ENCODE data around the gene IKZF5. TPM values are rescaled to one million over a fixed set of nuclear protein-coding genes. Genes with fewer than 3 reads are reported as not detected.

Gene IKZF5
- total and polyA plus RNA-seq, 2 of the 4 experiments (the other 2 are of a cell fraction): 2.9 to 4.4 TPM

GRCh38 chr10:122968698-122969097 is 39.9 kb downstream of the IKZF5 start:
- in situ Hi-C loops (cut with MboI; ENCODE audit: low sequenced_read_pairs) (no loop called here), intact Hi-C loops (cut with micrococcal nuclease) (no loop called here), dilution Hi-C loops (cut with HindIII; ENCODE audit: low sequenced_read_pairs, unreplicated experiment) (no loop called here)
- WGBS, 2 experiments (ENCODE audit: extremely low coverage in 2 of 2, insufficient read length in 1 of 2): no CpG with 5 or more reads among the region's 3 CpGs
- peaks cover 10% of the 10 kb centered on the region for H3K9me3 ChIP-seq (ENCODE audit: control insufficient read depth, insufficient read depth, low read length)
- no peak for DNase-seq
- H2AK5ac ChIP-seq (ENCODE audit: low read depth, low read length): no peak overlapping the region
- no peaks in the 10 kb centered on the region for H3K79me1 ChIP-seq (ENCODE audit: low read depth in 1 of 2, low read length in 2 of 2)
- no peak overlapping the region for H4K8ac ChIP-seq (ENCODE audit: low read depth in 2 of 2, low read length in 2 of 2)
- no peak overlapping the region for H4K5ac ChIP-seq (ENCODE audit: low read depth, low read length)
- ChIA-PET POLR2A (ENCODE audit: unreplicated experiment) (no interaction called here), CTCF (no interaction called here)
- no TSS peak for BruUV-seq (replicated peaks)
- H2AK9ac ChIP-seq (replicated peaks; ENCODE audit: low read depth, low read length, poor library complexity): no peak overlapping the region
- H3K4ac ChIP-seq (ENCODE audit: low read depth, low read length): no peak overlapping the region
- no peaks in the 10 kb centered on the region for H3K4me1 ChIP-seq (ENCODE audit: control insufficient read depth, insufficient read depth, low read length)
- no peak overlapping the region for H2BK20ac ChIP-seq (ENCODE audit: low read depth, low read length)
- H3K56ac ChIP-seq (ENCODE audit: extremely low read depth, insufficient read depth, low read length): no peak overlapping the region
- no peak overlapping the region for H3K4me2 ChIP-seq (ENCODE audit: low read depth, low read length)
- H3K14ac ChIP-seq (replicated peaks; ENCODE audit: low read depth, low read length): no peak overlapping the region
- H2AFZ ChIP-seq (replicated peaks; ENCODE audit: low read length, poor library complexity): no peak overlapping the region
- no peak for ATAC-seq (ENCODE audit: low read depth)
- no peak overlapping the region for H4K91ac ChIP-seq (ENCODE audit: insufficient read depth, low read depth, low read length)
- H2BK5ac ChIP-seq (ENCODE audit: low read depth, low read length, poor library complexity, severe bottlenecking): no peak overlapping the region
- H2BK15ac ChIP-seq (ENCODE audit: low read depth, low read length): no peak overlapping the region
- H3K27ac ChIP-seq (ENCODE audit: insufficient read depth, low read length): no peak overlapping the region
- H3K4me3 ChIP-seq (ENCODE audit: insufficient read depth, low read depth, low read length): no peak overlapping the region
- TF ChIP-seq POLR2A (IDR thresholded peaks at IDR 0.05; ENCODE audit: low read depth, low read length) (no peak), NFE2L2 (IDR thresholded peaks at IDR 0.05; ENCODE audit: low read depth, low read length) (no peak), CTCF (conservative IDR thresholded peaks at IDR 0.05; ENCODE audit: low read depth, low read length) (no peak), BHLHE40 (IDR thresholded peaks at IDR 0.05; ENCODE audit: low read depth, low read length) (no peak), RCOR1 (IDR thresholded peaks at IDR 0.05; ENCODE audit: insufficient replicate concordance, low read length) (no peak)
- no peaks in the 10 kb centered on the region for H3K9me1 ChIP-seq (ENCODE audit: insufficient read depth, low read length)
- H3K23ac ChIP-seq (ENCODE audit: low read depth, low read length): no peak overlapping the region
- no peak overlapping the region for H3K9ac ChIP-seq (ENCODE audit: low read depth, low read length)
- no peak overlapping the region for H3K18ac ChIP-seq (ENCODE audit: low read depth, low read length)
- H3K36me3 ChIP-seq (ENCODE audit: control insufficient read depth, insufficient read depth, low read length): no peaks in the 10 kb centered on the region
- no peak overlapping the region for H2BK120ac ChIP-seq (ENCODE audit: low read depth, low read length)
- H4K20me1 ChIP-seq (ENCODE audit: insufficient read depth, low read length): no peaks in the 10 kb centered on the region
- H3K27me3 ChIP-seq (ENCODE audit: control insufficient read depth, insufficient read depth, low read length): no peaks in the 10 kb centered on the region

All from IMR-90 (cell line).